Superior temporal gyrus (tissue), 1 donor: ENCODE results near the gene CEP128.

Experiments used
- DNase-seq: peaks from one replicate; pipeline ENCODE4 v3.0.0-alpha.2; 2016; ENCODE audit errors: extremely low spot score

Gene CEP128

DNA sequence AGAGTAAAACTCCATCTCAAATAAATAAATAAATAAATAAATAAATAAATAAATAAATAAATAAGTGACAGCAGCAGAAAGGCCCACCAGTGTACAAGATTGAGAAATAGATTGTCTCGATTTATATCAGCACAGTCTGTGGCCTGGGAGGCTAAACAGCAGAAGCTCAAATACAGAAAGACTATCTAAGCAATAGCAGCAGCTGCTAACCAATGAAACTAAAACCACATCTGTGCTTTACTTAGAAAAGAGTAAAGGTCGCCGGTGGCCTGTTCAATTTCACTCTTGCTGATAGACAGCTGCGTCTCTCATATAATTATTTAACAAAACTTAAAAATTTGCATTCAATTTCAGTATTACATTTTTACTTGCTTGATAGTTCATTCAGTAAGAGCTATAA lies 325.7 kb downstream of the CEP128 start:
- no peak for DNase-seq

GRCh38 chr14:80609055-80609454 lies 332.5 kb downstream of the CEP128 start:
- DNase-seq = no peak

DNA sequence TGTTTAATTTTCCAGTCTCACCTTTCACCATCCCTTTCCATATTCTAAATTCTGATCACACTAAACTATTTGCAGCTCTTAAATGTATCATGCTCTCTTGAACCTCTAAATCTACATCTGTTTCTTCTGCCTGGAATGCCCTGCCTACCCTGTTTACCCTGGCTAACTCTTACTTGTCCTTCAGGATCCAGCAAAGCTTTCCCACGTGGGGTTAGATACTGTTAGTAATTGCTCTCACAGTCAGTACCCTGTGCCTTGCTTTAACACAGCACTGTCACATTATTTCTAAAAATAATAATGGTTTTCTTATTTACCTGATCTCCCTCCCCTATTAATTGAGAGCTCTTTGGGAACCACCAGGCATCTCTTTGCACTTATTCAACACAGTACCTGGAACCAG lies 333.0 kb downstream of the CEP128 start:
- no peak for DNase-seq

DNA sequence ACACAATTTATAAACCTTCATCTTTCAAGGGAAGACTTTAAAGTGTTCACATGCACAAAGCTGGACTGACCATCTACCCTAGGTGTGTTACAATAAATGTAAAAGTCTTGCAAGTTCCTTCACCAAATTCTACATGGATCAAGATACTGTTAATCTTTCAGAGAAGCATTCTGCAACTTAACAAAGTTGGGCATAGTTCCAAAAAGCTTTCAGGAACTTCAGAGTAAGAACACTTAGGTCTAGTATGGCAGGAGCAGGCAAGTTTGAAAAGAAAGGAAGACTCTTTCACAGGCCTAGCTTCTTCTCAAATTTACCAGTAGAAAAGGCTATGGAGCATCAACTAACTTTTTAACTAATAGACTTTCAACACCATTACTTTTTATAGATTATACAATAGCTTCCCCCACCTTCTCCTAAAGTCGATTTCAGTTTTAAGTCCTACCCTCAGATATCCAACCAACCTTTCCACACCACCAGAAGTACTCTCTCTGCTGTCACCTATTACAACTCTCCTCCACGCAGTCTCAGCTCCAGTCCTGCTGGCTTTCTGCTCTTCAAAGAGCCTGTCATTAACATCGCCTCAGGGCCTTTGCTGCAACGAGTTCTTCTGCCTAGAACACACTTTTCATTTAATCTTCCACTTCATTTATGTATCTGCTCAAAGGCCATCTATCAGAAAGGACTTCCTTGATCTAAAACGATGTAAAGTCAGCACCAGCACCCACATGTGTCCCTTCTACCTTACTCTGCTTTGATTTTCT lies 333.9 kb downstream of the CEP128 start:
- no peak for DNase-seq

- DNase-seq = no peak
Measured at GRCh38 chr14:80606347-80606772, 335.2 kb downstream of the CEP128 start.

DNA sequence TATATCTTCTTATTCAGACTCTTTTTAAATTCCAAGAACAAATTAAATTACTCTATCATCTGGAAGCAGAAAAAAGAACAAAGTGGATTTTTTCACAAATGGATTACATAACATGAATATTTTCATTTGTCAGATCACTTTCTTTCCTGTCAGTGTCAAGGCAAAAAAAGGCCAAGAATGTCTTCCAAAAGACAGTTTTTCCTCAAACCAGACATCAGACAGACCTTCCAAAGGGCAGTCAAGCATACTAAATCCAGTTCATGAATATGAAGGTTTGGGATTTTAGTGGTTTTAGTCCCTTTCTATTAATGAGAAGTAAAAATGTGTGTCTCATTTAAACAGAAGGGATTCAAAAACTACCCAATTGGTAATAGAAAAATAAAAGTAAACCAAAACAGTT lies 336.0 kb downstream of the CEP128 start:
- DNase-seq = no peak

- DNase-seq = peak; percentile 92
Measured at GRCh38 chr14:80602946-80603345, 338.6 kb downstream of the CEP128 start.

GRCh38 chr14:80587096-80587724 lies 354.3 kb downstream of the CEP128 start:
- peak; percentile 65 for DNase-seq

- no peak for DNase-seq
Measured at GRCh38 chr14:80586131-80586530, 355.4 kb downstream of the CEP128 start.

- DNase-seq = no peak
Measured at GRCh38 chr14:80585506-80585835, 356.1 kb downstream of the CEP128 start.

GRCh38 chr14:80584744-80585505 lies 356.6 kb downstream of the CEP128 start:
- no peak for DNase-seq

GRCh38 chr14:80577599-80577998 lies 363.9 kb downstream of the CEP128 start:
- no peak for DNase-seq

- no peak for DNase-seq
Measured at GRCh38 chr14:80576401-80576800, 365.1 kb downstream of the CEP128 start.

DNA sequence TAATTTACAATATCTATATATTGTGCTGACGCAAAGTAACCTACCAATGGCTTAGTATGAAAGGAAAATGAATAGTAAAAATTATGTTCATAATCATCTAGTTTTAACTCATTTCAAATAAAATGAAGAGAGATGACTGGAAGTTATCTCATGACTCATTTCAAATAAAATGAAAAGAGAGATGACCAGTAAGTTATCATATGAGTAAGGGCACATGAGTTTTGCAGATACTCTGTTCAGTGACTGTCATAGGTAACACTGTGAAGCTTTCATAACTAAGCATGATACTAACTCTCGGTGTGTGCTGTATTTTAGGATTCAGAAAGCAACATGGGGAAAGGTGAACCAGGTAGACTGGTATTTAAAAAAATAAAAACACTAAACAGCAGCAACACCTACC lies 365.8 kb downstream of the CEP128 start:
- DNase-seq = no peak

DNA sequence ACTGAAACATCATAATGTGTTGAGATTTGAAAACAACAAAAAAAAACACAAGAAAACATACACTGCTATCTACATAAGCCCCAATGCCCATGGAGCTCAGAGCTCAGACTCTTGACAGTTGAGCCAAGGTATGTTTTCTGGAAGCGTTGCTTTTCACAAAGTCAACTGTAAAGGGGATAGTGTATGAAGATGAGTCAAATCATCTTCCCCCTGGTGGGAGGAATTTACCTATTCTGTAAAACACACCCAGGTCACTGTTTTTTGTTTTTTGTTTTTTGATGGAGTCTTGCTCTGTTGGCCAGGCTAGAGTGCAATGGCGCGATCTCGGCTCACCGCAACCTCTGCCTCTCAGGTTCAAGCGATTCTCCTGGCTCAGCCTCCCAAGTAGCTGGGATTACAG lies 368.9 kb downstream of the CEP128 start:
- DNase-seq = no peak

DNA sequence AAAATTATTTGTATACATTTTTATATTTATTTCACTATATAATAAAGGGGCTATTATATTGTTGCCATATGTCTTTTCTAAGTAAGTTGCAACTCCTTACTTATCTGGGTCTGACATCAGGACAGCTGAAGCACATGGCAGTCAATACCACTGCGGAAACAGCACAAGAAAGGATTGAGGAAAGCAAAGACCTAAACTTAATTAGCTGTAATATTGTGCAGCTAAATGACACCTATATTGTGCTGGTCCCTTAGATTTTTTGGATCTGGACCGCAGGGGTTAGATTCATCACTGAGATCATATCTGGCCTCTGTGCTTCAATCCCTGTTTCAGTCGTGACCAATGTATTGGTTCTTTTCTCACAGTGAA lies 370.6 kb downstream of the CEP128 start:
- DNase-seq = no peak

GRCh38 chr14:80567905-80568536 lies 373.5 kb downstream of the CEP128 start:
- DNase-seq = no peak

DNA sequence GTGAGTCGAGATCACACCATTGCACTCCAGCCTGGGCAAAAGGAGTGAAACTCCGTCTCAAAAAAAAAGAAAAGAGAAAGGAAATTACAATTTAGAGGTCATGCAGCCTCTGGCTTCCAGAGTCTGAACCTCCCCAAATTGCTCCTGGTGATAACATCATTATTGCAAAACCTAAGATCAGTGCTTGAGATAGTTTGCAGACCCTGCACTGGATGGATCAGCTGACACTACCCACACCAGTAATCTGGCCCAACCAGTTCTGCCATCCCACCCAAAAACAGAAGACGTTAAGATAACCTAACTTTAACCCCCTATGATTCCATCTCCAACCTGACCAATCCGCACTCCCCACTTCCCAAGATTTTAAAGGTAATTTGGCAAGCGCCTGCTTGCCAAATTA lies 376.5 kb downstream of the CEP128 start:
- DNase-seq = no peak

- DNase-seq = no peak
Measured at GRCh38 chr14:80564051-80564450, 377.5 kb downstream of the CEP128 start.

GRCh38 chr14:80560800-80561657 lies 380.5 kb downstream of the CEP128 start:
- DNase-seq = no peak

DNA sequence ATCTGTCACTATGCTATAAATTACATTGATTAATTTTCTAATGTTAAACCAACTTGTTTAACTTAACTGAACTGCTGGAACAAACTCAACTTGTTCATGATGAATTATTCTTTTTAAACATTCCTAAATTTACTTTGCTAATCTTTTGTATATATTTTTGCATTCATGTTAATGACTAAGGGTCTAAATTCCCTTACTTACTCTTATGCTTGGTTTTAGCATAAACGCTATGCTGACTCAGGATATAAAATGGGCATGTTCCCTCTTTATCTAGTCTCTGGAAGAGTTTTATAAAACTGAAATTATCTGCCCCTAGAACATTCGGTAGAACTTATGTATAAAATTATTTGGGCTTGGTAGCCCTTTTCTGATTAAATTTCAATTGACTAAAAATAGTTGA lies 387.4 kb downstream of the CEP128 start:
- DNase-seq = no peak

GRCh38 chr14:80549141-80549540 lies 392.4 kb downstream of the CEP128 start:
- peak; percentile 44 for DNase-seq
